ENCODE measurements around the gene WDR90.

The WDR90 gene

GRCh38 chr16:635573-636205, 13.5 kb upstream of the WDR90 start:
- POLR2A ChIA-PET, result interaction anchor here (0.6 to 2.0 kb wide), 11 partner anchors 11 to 108 kb away, joined by 3 to 10 read pairs (median 4); partner anchors contain the start of genes CAPN15, JMJD8 and WDR90
- peaks cover 0 to 20% of the 10 kb centered on the region in 2 experiments; a peak in 1 of 3 replicates for H3K36me3 ChIP-seq (ENCODE audit: control insufficient read depth in 2 of 2, insufficient read depth in 1 of 2, low read length in 2 of 2)
- H3K27ac ChIP-seq (ENCODE audit: extremely low read depth, low read depth, low read length), result peak overlapping the region; percentile 82; the same call in 1 of the 2 replicates
- peak; percentile 40; the same call in 1 of the 2 replicates for TF ChIP-seq PATZ1 (tag by site-specific recombination; IDR thresholded peaks at IDR 0.05)
- TF ChIP-seq GLIS2 (tag by site-specific recombination; IDR thresholded peaks at IDR 0.05), result peak; percentile 77
- TF ChIP-seq HIC1 (tag by site-specific recombination; IDR thresholded peaks at IDR 0.05), result no peak
- no peak for TF ChIP-seq BCL6B (tag by site-specific recombination; IDR thresholded peaks at IDR 0.05)
- 0 out of 2 replicates have a peak, but pooled peaks have one; percentile 13 for TF ChIP-seq ZNF660 (tag by site-specific recombination; IDR thresholded peaks at IDR 0.05)
- TF ChIP-seq ZNF19 (tag by site-specific recombination; IDR thresholded peaks at IDR 0.05; ENCODE audit: low read depth), result no peak
- TF ChIP-seq ZNF560 (tag by site-specific recombination; IDR thresholded peaks at IDR 0.05; ENCODE audit: borderline replicate concordance), result no peak
- TF ChIP-seq BCL11B (tag by site-specific recombination; IDR thresholded peaks at IDR 0.05; ENCODE audit: low read depth), result no peak
- peak; percentile 57; the same call in 1 of the 2 replicates for TF ChIP-seq ZNF561 (tag by site-specific recombination; IDR thresholded peaks at IDR 0.05; ENCODE audit: borderline replicate concordance)
- no peak for TF ChIP-seq WT1 (tag by site-specific recombination; IDR thresholded peaks at IDR 0.05)
- no peak for TF ChIP-seq EGR2 (tag by site-specific recombination; IDR thresholded peaks at IDR 0.05; ENCODE audit: low read depth)
- TF ChIP-seq ZNF416 (tag by site-specific recombination; IDR thresholded peaks at IDR 0.05), result no peak
- TF ChIP-seq ZNF692 (tag by site-specific recombination; IDR thresholded peaks at IDR 0.05), result 0 out of 2 replicates have a peak, but pooled peaks have one; percentile 18
- no peak for TF ChIP-seq ZNF514 (tag by site-specific recombination; IDR thresholded peaks at IDR 0.05)
- 0 out of 2 replicates have a peak, but pooled peaks have one; percentile 33 for TF ChIP-seq ZNF768 (tag by site-specific recombination; IDR thresholded peaks at IDR 0.05)
- no peak for TF ChIP-seq ZNF747 (tag by site-specific recombination; IDR thresholded peaks at IDR 0.05)
- TF ChIP-seq ZNF341 (tag by site-specific recombination; IDR thresholded peaks at IDR 0.05; ENCODE audit: low read depth), result no peak
- peak; percentile 9; the same call in 1 of the 2 replicates for TF ChIP-seq KLF1 (tag by site-specific recombination; IDR thresholded peaks at IDR 0.05)
- TF ChIP-seq KLF8 (tag by site-specific recombination; IDR thresholded peaks at IDR 0.05), result peak; percentile 41; the same call in 1 of the 2 replicates
- TF ChIP-seq ZIC2 (tag by site-specific recombination; IDR thresholded peaks at IDR 0.05), result no peak
- no peak for TF ChIP-seq ZNF292 (tag by site-specific recombination; IDR thresholded peaks at IDR 0.05; ENCODE audit: borderline replicate concordance, low read depth)
- TF ChIP-seq SCRT2 (tag by site-specific recombination; IDR thresholded peaks at IDR 0.05), result peak; percentile 98
- no peak for TF ChIP-seq ZNF391 (tag by site-specific recombination; IDR thresholded peaks at IDR 0.05; ENCODE audit: borderline replicate concordance, low read depth)
- TF ChIP-seq INSM2 (tag by site-specific recombination; IDR thresholded peaks at IDR 0.05), result 0 out of 2 replicates have a peak, but pooled peaks have one; percentile 29
- no peak for TF ChIP-seq ZFP37 (tag by site-specific recombination; IDR thresholded peaks at IDR 0.05)
- TF ChIP-seq KLF17 (tag by site-specific recombination; IDR thresholded peaks at IDR 0.05), result no peak
- peak; percentile 88 for TF ChIP-seq SCRT1 (tag by site-specific recombination; IDR thresholded peaks at IDR 0.05; ENCODE audit: borderline replicate concordance)
- no peak for TF ChIP-seq ZNF157 (tag by site-specific recombination; IDR thresholded peaks at IDR 0.05)

More at GRCh38 chr16:635573-636205, 13.5 kb upstream of the WDR90 start:
- Histone ChIP-seq H3K9me3 (ENCODE audit: control insufficient read depth, insufficient read depth, low read depth, low read length) (no peaks in the 10 kb centered on the region), H3K4me1 (ENCODE audit: control insufficient read depth, insufficient read depth, low read length) (peaks cover 4% of the 10 kb centered on the region; the same call in 1 of the 2 replicates), H3K4me3 (ENCODE audit: low read depth, low read length) (peak overlapping the region; percentile 87)
- CTCF ChIA-PET, result interaction anchor here (1.5 kb wide), 2 partner anchors 35 to 45 kb away, joined by 5 to 6 read pairs; no protein-coding TSS in a partner anchor

All from HEK293 (cell line).